NCI-H1930 (cell line): Measurements from ENCODE around the gene GANAB.
"Not testable (repeated sequence)": the region's sequence is repeated elsewhere in the genome, so short reads cannot be mapped to it uniquely, and the experiment has no call there.

Experiments used
- DNase-seq, 2 experiments: peaks; one replicate each; lab custom pipeline; 2025; lab: John Stamatoyannopoulos, UW

Gene GANAB

DNA sequence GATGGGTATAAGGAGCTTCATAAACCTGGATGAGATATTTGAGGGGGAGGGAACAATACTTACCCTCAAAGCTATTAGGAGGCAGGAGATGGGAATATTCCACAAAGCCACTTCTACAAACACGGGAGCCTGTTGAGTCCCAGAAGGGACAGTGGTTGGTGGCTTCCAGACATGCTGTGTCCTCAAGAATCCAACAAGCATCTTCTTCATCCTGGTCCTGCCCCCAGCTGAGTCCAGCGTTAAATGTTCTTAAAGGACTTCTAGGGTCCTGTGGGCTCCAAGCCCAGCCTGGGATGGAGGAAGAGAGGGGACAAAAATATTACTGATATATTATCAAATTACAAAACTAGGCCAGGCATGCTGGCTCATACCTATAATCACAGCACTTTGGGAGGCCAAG is 21.0 kb upstream of the GANAB start:
- no peak for DNase-seq

DNA sequence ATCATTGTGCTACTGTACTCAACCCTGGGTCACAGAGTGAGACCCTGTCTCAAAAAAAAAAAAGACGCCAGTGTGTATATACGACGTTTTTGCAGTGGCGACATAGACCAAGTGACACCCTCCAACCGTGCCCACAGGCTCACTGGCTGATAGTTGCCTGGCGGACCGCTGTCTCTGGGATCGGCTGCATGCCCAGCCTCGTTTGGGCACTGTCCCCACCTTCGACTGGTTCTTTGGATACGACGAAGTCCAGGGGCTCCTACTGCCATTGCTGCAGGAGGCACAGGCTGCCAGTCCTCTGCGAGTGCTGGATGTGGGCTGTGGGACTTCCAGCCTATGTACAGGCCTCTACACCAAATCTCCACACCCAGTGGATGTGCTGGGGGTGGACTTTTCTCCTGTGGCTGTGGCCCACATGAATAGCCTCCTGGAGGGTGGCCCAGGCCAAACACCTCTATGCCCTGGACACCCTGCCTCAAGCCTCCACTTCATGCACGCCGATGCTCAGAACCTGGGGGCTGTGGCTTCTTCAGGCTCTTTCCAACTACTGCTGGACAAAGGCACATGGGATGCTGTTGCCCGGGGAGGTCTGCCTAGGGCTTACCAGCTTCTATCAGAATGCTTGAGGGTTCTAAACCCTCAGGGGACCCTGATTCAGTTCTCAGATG is 20.0 kb upstream of the GANAB start:
- no peak for DNase-seq

DNA sequence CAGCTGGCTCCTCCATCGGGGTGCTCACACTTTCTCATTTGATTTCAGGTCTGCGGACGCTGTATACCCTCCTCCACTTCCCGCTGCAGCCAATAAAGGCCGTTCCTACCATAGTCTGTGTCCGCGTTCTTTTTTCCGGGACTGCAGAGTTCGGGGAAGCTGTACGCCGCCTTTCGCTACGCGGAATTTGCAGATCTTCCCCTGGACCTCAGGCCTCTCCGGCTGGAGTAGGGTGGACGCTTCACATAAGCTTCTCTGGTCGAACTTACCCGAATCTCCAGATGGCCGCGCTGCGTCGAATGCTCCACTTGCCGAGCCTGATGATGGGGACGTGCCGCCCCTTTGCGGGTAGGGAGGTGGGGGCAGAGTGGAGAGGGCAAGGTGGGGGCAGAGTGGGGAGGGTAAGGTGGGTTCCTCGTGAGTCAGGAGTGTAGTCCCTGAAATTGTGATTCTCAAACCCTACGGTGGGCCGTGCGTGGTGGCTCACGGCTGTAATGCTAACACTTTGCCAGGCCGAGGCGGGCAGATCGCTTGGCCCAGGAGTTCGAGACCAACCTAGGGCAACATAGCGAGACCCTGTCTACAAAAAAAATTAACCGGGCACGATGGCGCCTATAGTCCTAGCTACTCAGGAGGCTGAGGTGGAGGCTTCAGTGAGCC is 19.3 kb upstream of the GANAB start:
- no peak for DNase-seq

DNA sequence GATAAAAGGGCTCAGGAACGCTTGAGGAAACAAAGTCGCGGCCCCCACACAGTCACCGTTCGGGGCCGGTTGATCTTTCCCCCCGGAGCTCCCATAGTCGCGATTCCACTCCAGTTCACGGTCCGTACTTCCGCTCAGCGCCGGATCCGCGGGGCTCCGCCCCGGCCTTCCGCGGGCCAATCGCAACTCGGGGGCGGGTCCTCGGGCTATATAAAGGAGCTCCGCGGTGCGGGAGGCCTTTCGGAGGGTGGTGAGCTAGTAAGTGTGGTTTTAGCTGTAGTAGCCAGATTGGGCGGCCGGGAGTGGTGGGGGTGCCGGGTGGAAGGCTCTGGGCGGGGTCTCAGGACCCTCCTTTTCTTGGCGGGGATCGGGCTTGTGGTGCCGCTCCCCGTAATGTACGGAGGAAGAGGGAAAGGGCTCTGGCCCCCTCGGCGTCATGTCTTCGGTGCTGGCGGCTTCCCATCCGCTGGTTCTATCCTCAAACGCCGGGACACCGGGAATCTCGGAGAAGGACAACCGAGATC is 18.7 kb upstream of the GANAB start, which contains the start of the genes C11orf98 and CSKMT:
Gene C11orf98, minus strand, starts transcription at position 136 of the 524 bp plus-strand sequence. Its CDS starts 41 bp downstream, at position 95.
Gene CSKMT, plus strand, starts transcription at position 238 of the 524 bp plus-strand sequence. CDS start 568 bp downstream, outside the sequence.
- peak; percentile 81 to 92 for DNase-seq

DNA sequence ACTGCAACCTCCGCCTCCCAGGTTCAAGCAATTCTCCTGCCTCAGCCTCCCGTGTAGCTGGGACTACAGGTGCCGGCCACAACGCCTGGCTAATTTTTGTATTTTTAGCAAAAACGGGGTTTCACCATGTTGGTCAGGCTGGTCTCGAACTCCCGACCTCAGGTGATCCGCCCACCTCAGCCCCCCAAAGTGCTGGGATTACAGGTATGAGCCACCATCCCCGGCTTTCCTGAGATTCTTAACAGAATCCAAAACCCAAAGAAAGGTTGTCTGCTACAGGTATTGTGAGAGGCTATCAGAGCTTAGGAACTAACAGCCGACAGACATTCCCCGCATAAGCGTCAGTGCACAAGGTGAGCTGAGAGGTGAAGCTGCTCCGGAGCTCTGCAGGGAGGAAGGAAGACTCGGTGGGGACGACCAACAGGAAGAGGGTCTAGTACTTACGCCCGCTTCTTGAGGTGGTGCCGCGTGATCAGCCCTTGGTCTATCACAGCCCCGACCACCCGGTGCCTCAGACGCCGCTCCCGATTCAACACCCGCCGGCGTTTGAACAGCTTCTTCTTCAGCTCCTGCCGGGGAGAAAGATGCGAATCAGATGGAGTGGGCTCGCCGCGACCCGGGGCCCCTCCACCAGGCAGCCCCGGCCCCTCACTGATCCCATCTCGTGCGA is 18.1 kb upstream of the GANAB start:
- peak; percentile 42 to 55 for DNase-seq

DNA sequence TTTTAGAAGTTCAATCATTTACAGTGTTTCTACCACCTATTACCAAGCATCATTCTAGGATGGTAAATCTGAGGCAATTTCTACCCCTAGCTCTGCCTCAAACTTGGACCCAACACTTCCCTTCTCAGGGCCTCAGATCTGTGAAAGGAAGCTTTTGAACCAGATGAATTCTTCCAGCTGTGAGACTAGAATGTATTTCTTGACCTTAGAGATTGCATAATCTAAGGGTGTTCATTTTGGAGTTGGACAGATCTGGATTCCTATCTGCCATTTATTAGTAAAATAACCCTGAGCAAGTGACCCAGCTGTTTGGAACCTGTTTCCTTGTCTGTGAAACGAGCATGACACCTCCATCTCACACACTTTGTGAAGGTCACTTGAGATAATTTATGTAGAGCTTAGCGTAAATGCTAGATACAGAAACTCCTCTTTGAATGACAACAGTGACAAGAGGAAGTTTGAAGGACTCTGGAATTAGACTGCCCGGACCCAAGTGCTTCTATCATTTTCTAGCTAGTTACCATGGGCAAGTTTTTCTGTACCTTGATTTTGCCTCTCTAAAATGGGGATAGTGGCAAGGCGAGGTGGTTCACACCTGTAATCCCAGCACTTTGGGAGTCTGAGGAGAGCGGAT is 10.5 kb upstream of the GANAB start:
- no peak for DNase-seq

DNA sequence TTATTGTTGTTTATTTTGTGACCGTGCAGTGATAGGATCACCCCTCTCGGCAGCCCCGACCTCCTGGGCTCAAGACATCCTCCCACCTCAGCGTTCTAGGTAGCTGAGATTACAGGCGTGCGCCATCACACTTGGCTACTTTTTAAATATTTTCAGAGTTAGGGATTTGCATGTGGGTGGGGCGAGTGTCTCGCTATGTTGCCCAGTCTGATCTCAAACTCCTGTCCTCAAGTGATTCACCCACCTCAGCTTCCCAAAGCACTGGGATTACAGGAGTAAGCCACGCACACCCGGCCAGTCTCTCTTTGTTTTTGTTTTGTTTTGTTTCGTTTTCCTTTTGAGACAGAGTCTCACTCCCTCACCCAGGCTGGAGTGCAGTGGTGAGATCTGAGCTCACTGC is 7.9 kb upstream of the GANAB start:
- no peak for DNase-seq

DNA sequence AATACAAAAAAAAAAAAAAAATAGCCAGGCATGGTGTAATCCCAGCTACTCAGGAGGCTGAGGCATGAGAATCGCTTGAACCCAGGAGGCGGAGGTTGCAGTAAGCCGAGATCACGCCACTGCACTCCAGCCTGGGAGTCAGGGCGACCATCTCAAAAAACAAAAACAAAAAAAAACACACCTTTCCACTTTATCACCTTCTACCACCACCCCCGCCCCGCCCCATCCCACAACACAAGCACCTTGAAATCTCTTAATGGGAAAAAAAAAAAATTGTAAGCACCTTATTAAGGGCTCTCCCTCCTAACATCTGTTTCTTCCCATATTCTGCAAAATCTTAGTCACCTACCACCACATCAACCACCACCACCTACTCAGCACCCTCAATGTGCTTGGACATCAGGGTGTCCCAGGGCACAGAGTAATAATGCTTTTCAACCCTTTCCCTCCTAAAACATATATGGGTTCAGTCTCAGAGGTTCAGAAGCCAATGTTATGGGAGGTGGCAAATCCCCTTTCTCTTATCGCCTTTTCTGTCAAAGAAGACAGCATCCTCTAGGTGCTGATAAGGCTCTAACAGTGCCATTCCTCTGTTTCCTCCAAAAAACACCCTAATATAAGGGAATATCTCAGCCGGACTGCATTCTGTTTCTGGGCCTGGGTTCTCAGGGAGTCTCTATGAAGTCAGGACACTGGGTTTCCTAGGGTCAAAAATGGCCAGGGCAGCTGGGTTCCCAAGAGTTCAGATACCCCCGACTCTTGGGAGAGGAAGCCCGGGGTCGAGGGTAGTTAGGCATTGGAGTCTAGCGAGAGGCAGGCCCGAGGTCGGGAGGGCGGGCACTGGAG is 6.0 kb upstream of the GANAB start:
- no peak for DNase-seq

DNA sequence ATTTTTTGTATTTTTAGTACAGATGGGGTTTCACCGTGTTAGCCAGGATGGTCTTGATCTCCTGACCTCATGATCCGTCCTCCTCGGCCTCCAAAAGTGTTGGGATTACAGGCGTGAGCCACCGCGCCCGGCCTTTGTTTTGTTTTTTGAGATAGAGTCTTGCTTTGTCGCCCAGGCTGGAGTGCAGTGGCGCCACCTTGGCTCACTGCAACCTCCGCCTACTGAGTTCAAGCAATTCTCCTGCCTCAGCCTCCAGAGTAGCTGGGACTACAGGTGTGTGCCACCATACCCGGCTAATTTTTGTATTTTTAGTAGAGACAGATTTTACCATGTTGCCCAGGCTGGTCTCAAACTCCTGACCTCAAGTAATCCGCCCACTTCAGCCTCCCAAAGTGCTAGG is 3.9 kb upstream of the GANAB start:
- DNase-seq = not testable (repeated sequence)

DNA sequence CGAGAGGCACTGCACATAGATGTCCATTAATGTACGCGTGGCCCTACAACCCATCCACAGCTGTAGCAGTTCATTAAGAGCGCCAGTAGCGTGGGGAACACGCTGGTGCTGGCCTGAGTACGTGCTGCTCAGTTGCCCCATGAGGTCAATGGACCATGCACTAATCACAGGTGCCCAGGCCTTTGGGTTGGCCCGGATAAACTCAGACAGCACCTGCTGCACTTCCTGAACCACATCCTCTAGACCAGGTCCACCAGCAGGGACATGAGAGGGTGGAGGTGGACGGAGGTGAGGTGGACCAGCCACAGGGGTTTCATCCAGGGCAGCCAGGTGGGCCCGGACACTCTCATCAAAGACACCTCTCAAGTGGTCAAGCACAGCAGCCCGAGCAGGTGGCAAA is 3.1 kb upstream of the GANAB start:
- no peak for DNase-seq

DNA sequence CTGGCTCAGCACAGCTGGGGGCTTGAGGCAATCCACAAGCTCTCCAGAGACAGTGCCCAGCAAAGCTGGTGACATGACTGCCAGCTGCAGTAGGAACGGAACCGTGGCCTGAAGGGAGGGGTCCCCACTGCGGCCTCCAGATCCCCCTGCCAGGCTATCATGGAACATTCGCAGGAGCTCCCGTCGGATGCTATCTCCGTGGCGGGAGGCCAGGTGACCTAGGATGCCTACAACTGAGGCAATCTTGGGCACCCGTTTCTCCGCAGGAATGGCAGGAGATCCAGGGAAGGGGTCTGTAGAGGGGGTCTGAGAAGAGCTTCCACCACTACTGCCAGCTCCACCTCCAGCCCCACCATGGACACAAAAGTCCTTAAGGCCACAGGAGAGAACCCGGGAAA is 2.6 kb upstream of the GANAB start:
- DNase-seq = no peak

DNA sequence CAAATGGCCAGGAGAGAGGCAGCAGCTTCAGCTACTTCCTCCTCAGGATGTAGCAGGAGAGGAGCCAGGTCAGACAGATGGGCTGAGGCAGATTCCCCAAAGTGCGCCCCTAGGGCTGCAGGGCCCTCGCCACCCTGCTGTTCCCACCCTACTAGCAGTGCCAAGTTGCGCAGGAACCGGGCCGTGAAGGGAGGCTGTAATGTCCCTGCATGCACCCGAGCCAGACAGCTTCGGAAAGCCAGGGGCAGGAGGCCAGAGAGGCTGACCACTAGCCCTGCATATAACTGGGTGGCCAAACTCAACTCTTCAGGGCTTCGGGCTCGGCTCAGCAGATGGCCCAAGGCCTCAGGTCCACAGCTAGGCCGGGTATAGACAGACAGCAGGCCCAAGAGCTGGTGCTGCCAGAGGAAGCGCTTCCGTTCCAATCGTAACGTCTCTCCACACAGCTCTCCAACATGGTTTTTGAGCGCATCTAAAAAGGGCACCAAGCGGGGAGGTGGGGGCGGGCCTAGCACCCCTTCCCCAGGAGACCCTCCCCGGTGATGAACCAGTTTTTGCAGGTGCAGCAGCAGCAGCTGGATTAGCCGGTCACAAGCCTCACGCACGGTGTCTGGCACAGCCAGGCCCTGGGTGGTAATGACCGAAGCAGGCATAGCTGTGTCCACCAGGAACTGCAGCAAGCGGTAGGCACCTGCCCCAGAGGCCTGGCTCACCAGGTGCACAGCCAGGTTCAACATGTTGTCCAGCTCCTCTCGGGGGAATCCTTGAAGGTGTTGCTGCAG is 2.0 kb upstream of the GANAB start:
- DNase-seq = no peak

DNA sequence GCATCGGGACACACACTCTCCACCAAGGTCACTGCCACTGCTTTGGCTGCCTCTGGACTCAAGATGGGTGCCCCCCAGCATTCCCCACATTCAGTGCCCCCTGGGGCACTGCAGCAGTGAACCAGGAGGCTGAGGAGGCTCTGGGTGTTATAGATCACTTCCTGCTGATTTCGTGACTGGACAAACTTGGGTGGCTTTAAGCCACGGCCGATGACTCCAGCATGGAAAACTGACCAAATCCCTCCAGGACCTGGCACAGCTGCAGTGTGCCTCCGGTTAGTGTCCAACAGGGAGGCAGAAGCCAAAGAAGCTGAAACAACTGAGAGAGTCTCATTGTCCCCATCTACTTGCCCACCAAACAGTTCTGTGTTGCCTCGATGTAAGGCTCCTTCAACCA is 1.2 kb upstream of the GANAB start:
- no peak for DNase-seq

DNA sequence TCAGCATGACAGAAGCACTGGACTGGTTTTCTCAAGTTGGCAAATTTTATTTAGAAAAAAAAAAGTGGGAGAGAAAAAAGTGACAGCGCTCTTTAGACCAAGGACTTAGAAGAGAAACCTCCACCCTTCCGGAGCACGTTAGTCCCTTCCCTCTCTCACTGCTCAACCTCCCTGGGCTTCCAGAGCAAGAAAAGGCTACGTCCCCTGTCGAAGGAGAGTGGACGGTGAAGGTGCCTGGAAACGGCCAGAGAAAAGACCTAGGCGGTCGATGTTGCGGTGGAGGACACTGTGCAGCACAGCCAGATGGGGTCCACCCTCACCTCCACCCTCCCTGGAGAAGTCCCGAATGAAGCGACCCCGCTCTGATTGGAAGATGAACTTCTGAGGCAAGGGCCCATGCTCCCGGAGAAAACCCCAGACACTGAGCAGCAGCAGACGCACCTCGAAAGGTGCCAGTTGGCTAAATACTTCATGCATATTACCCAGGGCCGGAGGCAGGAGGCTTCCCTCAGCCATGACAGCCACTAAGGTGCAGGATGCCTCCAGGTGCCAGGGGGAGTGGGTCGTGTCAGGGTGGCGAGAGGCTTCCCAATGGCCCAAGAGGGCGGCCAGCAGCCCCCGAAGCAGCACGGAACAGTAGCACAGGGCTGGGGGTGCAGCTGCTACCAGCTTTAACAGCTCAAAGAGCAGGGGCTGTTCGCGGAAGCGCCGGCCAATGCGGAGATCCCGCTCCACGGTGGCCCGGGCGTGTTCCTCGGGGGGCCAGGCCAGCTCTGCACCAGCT is 604 bp upstream of the GANAB start:
- no peak for DNase-seq

DNA sequence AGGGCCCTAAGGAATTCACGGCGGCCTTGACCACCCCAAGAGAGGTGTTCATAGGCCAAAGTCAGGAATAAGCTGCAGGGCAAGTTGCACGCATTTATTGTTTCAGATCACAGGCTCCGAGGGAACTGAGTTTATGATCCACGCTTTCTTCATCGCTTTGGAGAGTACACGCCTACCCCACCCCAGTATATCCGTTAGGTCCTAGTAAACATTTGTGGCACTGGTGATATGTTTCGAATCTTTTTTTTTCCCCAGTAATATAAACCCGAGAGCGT is 805 bp downstream of the GANAB start:
- no peak for DNase-seq

DNA sequence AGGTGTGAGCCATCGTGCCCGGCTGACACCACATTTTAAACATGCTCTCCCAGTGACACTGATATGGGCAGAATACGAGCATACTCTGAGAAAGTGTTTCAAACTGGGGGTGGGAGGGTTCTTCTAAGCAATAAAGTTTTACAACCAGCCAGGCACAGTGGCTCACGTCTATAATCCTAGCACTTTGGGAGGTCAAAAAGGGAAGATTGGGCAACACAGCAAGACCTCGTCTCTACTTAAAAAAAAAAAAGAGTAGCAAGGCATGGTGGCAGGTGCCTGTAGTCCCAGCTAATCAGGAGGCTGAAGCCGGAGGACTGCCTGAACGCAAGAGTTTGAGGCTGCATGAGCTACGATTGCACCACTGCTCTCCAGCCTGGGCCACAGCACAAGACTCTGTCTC is 2.2 kb downstream of the GANAB start:
- DNase-seq = no peak

DNA sequence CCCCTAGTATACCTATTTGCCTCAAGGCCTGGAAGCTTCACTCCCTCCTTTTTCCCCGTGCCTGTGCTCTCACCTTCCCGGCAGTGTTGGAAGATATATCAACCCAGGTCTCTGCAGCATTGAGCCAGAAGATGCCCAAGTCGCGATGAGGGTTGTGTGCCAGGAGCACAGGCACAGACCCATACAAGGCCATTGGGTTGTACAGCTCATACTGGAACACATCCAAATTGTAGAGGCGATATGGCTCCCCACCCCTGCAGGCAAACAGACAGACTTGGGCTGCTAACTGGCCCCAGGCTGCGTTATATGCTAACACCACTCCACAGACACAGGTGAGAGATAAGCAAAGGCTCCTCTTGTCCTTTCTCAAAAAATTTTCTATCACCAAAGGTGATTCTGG is 13.9 kb downstream of the GANAB start:
- no peak for DNase-seq

DNA sequence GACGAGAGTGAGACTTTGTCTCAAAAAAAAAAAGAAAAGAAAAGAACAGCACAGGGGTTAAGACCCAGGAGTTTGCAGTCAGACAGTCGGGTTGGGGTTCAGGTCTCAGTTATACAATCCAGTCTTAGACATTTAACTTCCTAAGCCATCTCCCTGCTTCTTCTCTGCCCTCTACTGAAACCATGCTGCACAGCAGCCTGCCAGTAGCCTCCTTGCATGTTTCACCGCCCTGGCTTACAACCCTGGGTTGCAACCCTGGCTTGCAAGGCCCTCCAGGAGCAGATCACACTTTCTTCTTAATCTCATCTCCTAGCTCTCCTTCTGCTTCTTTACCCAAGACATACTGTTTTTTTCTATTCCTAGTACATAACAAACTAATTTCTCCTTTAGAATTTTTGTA is 18.7 kb downstream of the GANAB start:
- DNase-seq = no peak

DNA sequence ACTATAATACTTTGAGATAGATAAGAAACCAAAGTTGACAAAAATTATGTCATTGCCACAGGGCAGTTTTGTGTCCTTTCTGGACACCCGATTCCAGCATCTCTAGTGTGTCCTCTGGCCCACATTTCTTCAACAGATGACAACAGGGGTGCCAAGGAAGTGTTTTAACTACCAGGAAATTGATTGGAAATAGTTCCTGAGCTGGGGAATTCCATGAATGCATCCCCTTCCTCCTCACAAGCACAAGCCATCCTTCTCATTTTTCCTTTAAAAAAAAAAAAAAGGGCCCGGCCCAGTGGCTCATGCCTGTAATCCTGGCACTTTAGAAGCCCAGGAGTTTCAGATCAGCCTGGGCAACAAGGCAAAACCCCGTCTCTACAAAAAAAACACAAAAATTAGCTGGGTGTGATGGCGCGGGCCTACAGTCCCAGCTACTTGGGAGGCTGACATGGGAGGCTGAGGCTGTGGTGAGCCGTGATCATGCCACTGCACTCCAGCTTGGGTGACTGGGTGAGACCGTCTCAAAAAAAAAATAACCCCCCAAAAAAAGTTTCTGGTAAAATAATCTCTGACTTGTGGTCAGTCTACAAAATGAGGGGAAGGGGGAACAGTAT is 23.8 kb downstream of the GANAB start:
- no peak for DNase-seq
